K562 (cell line): ENCODE data around the gene DOK3. TPM values are rescaled to one million over a fixed set of nuclear protein-coding genes. Genes with fewer than 3 reads are reported as not detected.

Source experiments
- EWSR1 ChIP-seq: fragments of 450-650 bp; IDR thresholded peaks from 2 replicates; pipeline ENCODE4 v1.6.1; 2018; ENCODE audit warnings: borderline replicate concordance, mild to moderate bottlenecking, low read depth, moderate library complexity; ENCODE audit not compliant: partially characterized antibody
- GATAD2A ChIP-seq: fragments of 450-650 bp; IDR thresholded peaks from 2 replicates; pipeline ENCODE4 v1.6.1; 2017
- GTF2E2 ChIP-seq: fragments of 200-800 bp; sonication (Bioruptor generic); IDR thresholded peaks from 2 replicates; pipeline ENCODE4 v1.6.1; 2016; ENCODE audit warnings: missing genetic modification characterization, missing compliant biosample characterization
- MGA ChIP-seq: fragments of 450-650 bp; IDR thresholded peaks from 2 replicates; pipeline ENCODE4 v1.6.1; 2016; ENCODE audit warnings: mild to moderate bottlenecking, moderate library complexity
- NR2C1 ChIP-seq, 2 experiments: fragments of 450-650 bp; IDR thresholded peaks; 2 replicates each; pipeline ENCODE4 v1.6.1; 2017; ENCODE audit warnings: mild to moderate bottlenecking in 2 of 2, antibody characterized with exemption in 1 of 2, inconsistent platforms in 1 of 2, missing compliant biosample characterization in 1 of 2, missing genetic modification characterization in 1 of 2
- NR3C1 ChIP-seq: sonication (generic); formaldehyde crosslinking; IDR thresholded peaks from 2 replicates; pipeline ENCODE4 v1.8.1; 2022; ENCODE audit warnings: missing genetic modification reagents
- PPARD ChIP-seq: fragments of 250-450 bp; sonication (Bioruptor Pico); IDR thresholded peaks from 2 replicates; pipeline ENCODE4 v1.8.0; 2022; ENCODE audit warnings: inconsistent platforms, mild to moderate bottlenecking, moderate library complexity
- RBM22 ChIP-seq: fragments of 200-400 bp; formaldehyde crosslinking; IDR thresholded peaks from 2 replicates; pipeline ENCODE4 v1.6.1; 2018; ENCODE audit warnings: low read length, low read depth; ENCODE audit not compliant: poor library complexity, severe bottlenecking
- SMARCC2 ChIP-seq: fragments of 450-650 bp; IDR thresholded peaks from 2 replicates; pipeline ENCODE4 v1.6.1; 2017; ENCODE audit warnings: antibody characterized with exemption, moderate library complexity, mild to moderate bottlenecking, low read depth
- TAF1 ChIP-seq: IDR thresholded peaks from 2 replicates; pipeline ENCODE4 v1.6.1; 2011; ENCODE audit warnings: mild to moderate bottlenecking, low read length, moderate library complexity; ENCODE audit not compliant: insufficient read depth, control insufficient read depth, severe bottlenecking; ENCODE audit errors: extremely low read depth
- TCFL5 ChIP-seq: fragments of 250-450 bp; sonication (Bioruptor Pico); conservative IDR thresholded peaks from 2 replicates; pipeline ENCODE4 v1.6.1; 2021; ENCODE audit warnings: mild to moderate bottlenecking, moderate library complexity, matching md5 sums
- VEZF1 ChIP-seq: fragments of 200-800 bp; sonication (Bioruptor generic); IDR thresholded peaks from 2 replicates; pipeline ENCODE4 v1.6.1; 2017; ENCODE audit warnings: missing genetic modification characterization, missing compliant biosample characterization
- polyA plus RNA-seq, 8 experiments: library from polyadenylated mRNA; depleted of rRNA in 4 of 8; stranded (reverse) in 5 of 8; unstranded in 3 of 8; fragments of >200 nt; fragmentation: Nextera tagmentation in 2 of 8; fragmentation: Illumina TruSeq in 1 of 8; extraction: Ambion mirVana in 2 of 8; extraction: Trizol in 1 of 8; gene quantifications; 2 replicates each; pipeline versions ENCODE4 v1.2.1 to v1.2.3, GENCODE V29; 2011 to 2014; ENCODE audit warnings: inconsistent platforms in 1 of 8, missing spikeins in 1 of 8
- total RNA-seq, 7 experiments: library from RNA; depleted of rRNA in 6 of 7; stranded (reverse); fragments of >200 nt in 6 of 7; fragmentation: Illumina TruSeq in 2 of 7; extraction: Trizol in 2 of 7; gene quantifications; 2 replicates each; pipeline versions ENCODE4 v1.2.1 to v1.2.3, GENCODE V29; 2011 to 2021; ENCODE audit warnings: low replicate concordance in 1 of 7

The DOK3 gene
- total and polyA plus RNA-seq, 9 of the 15 experiments (the other 6 are each of a cell fraction or from before 2014, with no cell fraction given): 1.3 to 23.0 (median 8.0) TPM

GRCh38 chr5:177472460-177473442 lies 36.9 kb downstream of the DOK3 start (continued):
- TF ChIP-seq MGA (no peak), GATAD2A (0 out of 2 replicates have a peak, but pooled peaks have one; percentile 41), EWSR1 (no peak), RBM22 (peak; percentile 39), TCFL5 (CRISPR knock-in tag) (no peak), GTF2E2 (tag) (no peak), PPARD (CRISPR knock-in tag) (no peak), NR3C1 (peak; percentile 30; the same call in 1 of the 2 replicates), TAF1 (peak; percentile 34), NR2C1 (IDR thresholded peaks at IDR 0.05) (no peak), NR2C1 (tag; IDR thresholded peaks at IDR 0.05) (no peak), VEZF1 (peak; percentile 78), SMARCC2 (no peak)
